Natural killer cell (primary cell): ENCODE results near the gene PRDM12. TPM values are rescaled to one million over a fixed set of nuclear protein-coding genes. Genes with fewer than 3 reads are reported as not detected.

Source experiments
- ATAC-seq, 3 donors: fragments of 150-1000 bp in 2 of 3; fragments of 200-7000 bp in 1 of 3; cut with Tn5 transposase; 1 replicate in 1 of 3; 2 replicates in 2 of 3; pipeline ENCODE4 v1.10.0; 2021; ENCODE audit warnings: mild to moderate bottlenecking in 2 of 3, moderate library complexity in 2 of 3
- DNase-seq, 2 donors: peaks; one replicate each; pipeline versions ENCODE4 v3.0.0 to v3.0.0-alpha.2; 2013 to 2021; ENCODE audit warnings: mixed read lengths in 1 of 2
- H3K27ac ChIP-seq: one replicate; pipeline ENCODE4 v1.5.1; 2013; ENCODE audit warnings: mild to moderate bottlenecking, low read length
- H3K27me3 ChIP-seq: one replicate; pipeline ENCODE4 v1.6.1; 2013; ENCODE audit warnings: low read length; ENCODE audit not compliant: control insufficient read depth, insufficient read depth
- H3K36me3 ChIP-seq: one replicate; pipeline ENCODE4 v1.6.1; 2013; ENCODE audit warnings: low read length; ENCODE audit not compliant: control insufficient read depth, insufficient read depth
- H3K4me1 ChIP-seq: one replicate; pipeline ENCODE4 v1.6.1; 2013; ENCODE audit warnings: low read length; ENCODE audit not compliant: control insufficient read depth, insufficient read depth
- H3K4me3 ChIP-seq: one replicate; pipeline ENCODE4 v1.5.1; 2013; ENCODE audit warnings: low read length
- H3K9me3 ChIP-seq: one replicate; pipeline ENCODE4 v1.6.1; 2013; ENCODE audit warnings: low read length; ENCODE audit not compliant: control insufficient read depth, insufficient read depth
- H3K27ac Mint-ChIP-seq, 2 donors: one replicate each; pipeline ENCODE4 v1.8.0; 2022; ENCODE audit warnings: mild to moderate bottlenecking in 2 of 2, mixed read lengths in 2 of 2, moderate library complexity in 1 of 2
- H3K27me3 Mint-ChIP-seq, 2 donors: one replicate each; pipeline ENCODE4 v1.8.0; 2022; ENCODE audit warnings: low read depth in 2 of 2, mixed read lengths in 2 of 2
- H3K36me3 Mint-ChIP-seq: one replicate; pipeline ENCODE4 v1.8.0; 2022; ENCODE audit warnings: mixed read lengths
- H3K4me1 Mint-ChIP-seq, 2 donors: one replicate each; pipeline ENCODE4 v1.8.0; 2022; ENCODE audit warnings: mixed read lengths in 2 of 2
- H3K4me3 Mint-ChIP-seq: one replicate; pipeline ENCODE4 v1.8.0; 2022; ENCODE audit warnings: mild to moderate bottlenecking, moderate library complexity, mixed read lengths
- H3K9me3 Mint-ChIP-seq, 2 donors: one replicate each; pipeline ENCODE4 v1.8.0; 2022; ENCODE audit warnings: mixed read lengths in 2 of 2
- WGBS: methylation state at CpG from one replicate; pipeline ENCODE4 v1.1.7; 2013; ENCODE audit warnings: missing lambda C conversion rate; ENCODE audit not compliant: insufficient coverage; 5-methylcytosine and 5-hydroxymethylcytosine counted together
- intact Hi-C: fragments of 100-400 bp; cut with micrococcal nuclease; formaldehyde crosslinking; loops from one replicate; pipeline ENCODE4 v1.14.2; 2022
- total RNA-seq, 4 donors: library from RNA; stranded (reverse); fragments of 120-200 nt in 1 of 4; gene quantifications; one replicate each; pipeline versions ENCODE4 v1.2.3 to v1.2.4, GENCODE V29; 2013 to 2022
- TF ChIP-seq, protein P1 (sequence below): fragments of 200-600 bp; IDR thresholded peaks from one replicate; pipeline ENCODE4 v1.8.0; 2022; ENCODE audit warnings: antibody characterized with exemption

PRDM12 gene
- total RNA-seq, 3 donors from 2014 or later (not counting 1 experiment from before 2014, with no cell fraction given): 0.09 to 0.15 TPM; not detected in 1

DNA sequence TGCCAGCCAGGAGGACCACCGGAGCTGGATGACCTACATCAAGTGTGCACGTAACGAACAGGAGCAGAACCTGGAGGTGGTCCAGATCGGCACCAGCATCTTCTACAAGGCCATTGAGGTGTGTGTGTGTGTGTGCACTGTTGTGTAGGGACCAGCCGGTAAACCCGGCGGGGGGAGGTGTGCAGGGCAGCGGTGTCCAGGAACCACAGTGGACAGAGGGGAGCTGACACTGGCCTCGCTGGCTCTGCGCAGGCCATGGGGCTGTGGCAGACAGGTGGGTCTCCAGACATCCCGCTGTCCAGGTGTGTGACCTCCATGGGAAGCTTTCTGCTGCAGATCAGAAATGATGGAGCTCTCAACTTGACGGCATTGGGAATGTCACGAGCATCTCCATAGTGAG is 3.8 kb downstream of the PRDM12 start:
- 93% methylated on average over 13 of the region's 13 CpGs for WGBS

DNA sequence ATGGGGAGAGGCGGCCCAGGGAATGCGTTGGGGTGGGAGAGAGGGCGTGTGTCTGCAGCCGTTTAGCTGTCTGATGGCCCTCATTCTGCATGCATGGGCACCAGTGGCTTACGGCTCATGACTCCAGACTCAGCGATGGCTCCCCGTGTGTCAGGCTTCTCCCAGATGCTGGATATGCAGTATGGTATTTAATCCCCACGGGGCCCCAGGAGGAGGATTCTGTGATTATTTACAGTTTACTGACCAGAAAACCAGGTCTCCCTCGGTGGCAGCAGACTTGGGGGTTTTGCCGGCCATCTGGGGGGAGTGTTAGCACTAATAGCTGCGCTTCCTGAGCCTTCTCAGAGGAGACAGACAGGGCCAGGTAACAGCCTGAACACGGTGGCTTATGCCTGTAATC is 4.3 kb downstream of the PRDM12 start:
- no peak overlapping the region for H3K27ac Mint-ChIP-seq
- DNase-seq (no peak), ATAC-seq (no peak)
- peaks cover 18 to 31% of the 10 kb centered on the region in 2 donors for H3K27me3 Mint-ChIP-seq
- H3K4me3 Mint-ChIP-seq: no peak overlapping the region
- H3K4me1 Mint-ChIP-seq: peaks cover 0 to 6% of the 10 kb centered on the region in 2 donors
- TF ChIP-seq, protein P1, sequence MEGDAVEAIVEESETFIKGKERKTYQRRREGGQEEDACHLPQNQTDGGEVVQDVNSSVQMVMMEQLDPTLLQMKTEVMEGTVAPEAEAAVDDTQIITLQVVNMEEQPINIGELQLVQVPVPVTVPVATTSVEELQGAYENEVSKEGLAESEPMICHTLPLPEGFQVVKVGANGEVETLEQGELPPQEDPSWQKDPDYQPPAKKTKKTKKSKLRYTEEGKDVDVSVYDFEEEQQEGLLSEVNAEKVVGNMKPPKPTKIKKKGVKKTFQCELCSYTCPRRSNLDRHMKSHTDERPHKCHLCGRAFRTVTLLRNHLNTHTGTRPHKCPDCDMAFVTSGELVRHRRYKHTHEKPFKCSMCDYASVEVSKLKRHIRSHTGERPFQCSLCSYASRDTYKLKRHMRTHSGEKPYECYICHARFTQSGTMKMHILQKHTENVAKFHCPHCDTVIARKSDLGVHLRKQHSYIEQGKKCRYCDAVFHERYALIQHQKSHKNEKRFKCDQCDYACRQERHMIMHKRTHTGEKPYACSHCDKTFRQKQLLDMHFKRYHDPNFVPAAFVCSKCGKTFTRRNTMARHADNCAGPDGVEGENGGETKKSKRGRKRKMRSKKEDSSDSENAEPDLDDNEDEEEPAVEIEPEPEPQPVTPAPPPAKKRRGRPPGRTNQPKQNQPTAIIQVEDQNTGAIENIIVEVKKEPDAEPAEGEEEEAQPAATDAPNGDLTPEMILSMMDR: no peak
- Histone ChIP-seq H3K27ac (no peak overlapping the region), H3K27me3 (peaks cover 24% of the 10 kb centered on the region), H3K36me3 (no peaks in the 10 kb centered on the region), H3K9me3 (no peaks in the 10 kb centered on the region), H3K4me1 (peaks cover 3% of the 10 kb centered on the region), H3K4me3 (no peak overlapping the region)
- intact Hi-C loops: no loop called here
- no peaks in the 10 kb centered on the region for H3K9me3 Mint-ChIP-seq
- 76% methylated on average over 12 of the region's 12 CpGs for WGBS
- no peaks in the 10 kb centered on the region for H3K36me3 Mint-ChIP-seq

More for the DNA sequence above, 3.8 kb downstream of the PRDM12 start:
- Mint-ChIP-seq H3K4me1 (peaks cover 0 to 6% of the 10 kb centered on the region in 2 donors), H3K27me3 (peaks cover 18 to 31% of the 10 kb centered on the region in 2 donors), H3K9me3 (no peaks in the 10 kb centered on the region), H3K4me3 (no peak overlapping the region), H3K27ac (no peak overlapping the region), H3K36me3 (no peaks in the 10 kb centered on the region)
- no peaks in the 10 kb centered on the region for H3K36me3 ChIP-seq
- intact Hi-C loops: no loop called here
- no peak overlapping the region for H3K27ac ChIP-seq
- DNase-seq (no peak), ATAC-seq (no peak)
- H3K4me1 ChIP-seq: peaks cover 4% of the 10 kb centered on the region
- no peak overlapping the region for H3K4me3 ChIP-seq
- H3K9me3 ChIP-seq: no peaks in the 10 kb centered on the region
- TF ChIP-seq, protein P1: no peak
- peaks cover 25% of the 10 kb centered on the region for H3K27me3 ChIP-seq

DNA sequence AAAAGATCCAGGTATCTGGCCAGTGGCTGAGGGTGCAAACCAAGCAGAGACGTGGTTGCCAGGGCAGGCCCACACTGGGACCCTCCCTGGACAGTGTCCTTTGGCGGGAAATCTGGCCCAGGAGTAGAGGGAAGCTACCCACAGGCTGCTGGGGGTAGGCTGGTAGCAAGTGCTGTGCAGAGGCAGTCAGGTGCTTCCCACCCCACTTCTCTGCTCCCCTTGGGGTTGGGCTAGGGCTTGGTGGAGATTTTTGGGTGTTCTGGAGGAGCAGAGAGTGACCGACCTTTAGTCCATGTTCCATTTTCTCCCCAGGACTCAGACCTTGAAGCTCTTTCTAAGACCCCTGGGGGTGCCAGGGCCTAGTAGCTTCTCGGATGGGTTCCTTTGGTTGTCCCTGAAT is 5.6 kb downstream of the PRDM12 start:
- ATAC-seq: no peak
- DNase-seq: no peak
- no peaks in the 10 kb centered on the region for H3K9me3 ChIP-seq
- WGBS: 88% methylated on average over 4 of the region's 4 CpGs
- intact Hi-C loops: no loop called here
- Mint-ChIP-seq H3K4me1 (peaks cover 0 to 6% of the 10 kb centered on the region in 2 donors), H3K27me3 (peaks cover 18 to 30% of the 10 kb centered on the region in 2 donors), H3K4me3 (no peak overlapping the region), H3K27ac (no peak overlapping the region), H3K36me3 (no peaks in the 10 kb centered on the region), H3K9me3 (no peaks in the 10 kb centered on the region)
- TF ChIP-seq, protein P1: no peak
- H3K27ac ChIP-seq: no peak overlapping the region
- H3K36me3 ChIP-seq: no peaks in the 10 kb centered on the region
- no peaks in the 10 kb centered on the region for H3K4me1 ChIP-seq
- no peak overlapping the region for H3K4me3 ChIP-seq
- H3K27me3 ChIP-seq: peaks cover 18% of the 10 kb centered on the region

DNA sequence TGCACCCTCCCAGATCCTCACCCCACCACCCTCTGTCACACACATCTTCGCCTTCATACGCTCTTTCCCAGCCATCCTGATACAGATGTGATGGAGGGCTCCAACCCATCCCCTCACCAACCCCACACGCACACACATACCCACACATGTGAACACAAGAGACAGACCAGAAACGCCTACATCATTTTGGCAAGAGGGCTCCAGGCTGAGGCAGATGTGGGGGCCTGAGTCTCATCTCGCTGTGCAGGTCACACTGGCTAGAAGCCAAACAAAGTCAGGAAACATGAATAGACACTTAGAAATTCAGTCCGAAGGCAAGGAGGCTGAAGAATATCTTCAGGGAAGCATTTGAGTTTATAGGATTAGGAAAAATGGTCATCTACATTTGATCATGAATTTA is 6.2 kb downstream of the PRDM12 start:
- no peaks in the 10 kb centered on the region for H3K9me3 ChIP-seq
- ATAC-seq (no peak), DNase-seq (no peak)
- Mint-ChIP-seq H3K4me1 (peaks cover 0 to under 1% of the 10 kb centered on the region in 2 donors), H3K36me3 (no peaks in the 10 kb centered on the region), H3K27ac (no peak overlapping the region), H3K27me3 (peaks cover 12 to 24% of the 10 kb centered on the region in 2 donors), H3K9me3 (no peaks in the 10 kb centered on the region), H3K4me3 (no peak overlapping the region)
- TF ChIP-seq, protein P1: no peak
- H3K27me3 ChIP-seq: peaks cover 14% of the 10 kb centered on the region
- H3K27ac ChIP-seq: no peak overlapping the region
- intact Hi-C loops: no loop called here
- no peaks in the 10 kb centered on the region for H3K4me1 ChIP-seq
- 74% methylated on average over 6 of the region's 6 CpGs for WGBS
- no peak overlapping the region for H3K4me3 ChIP-seq
- H3K36me3 ChIP-seq: no peaks in the 10 kb centered on the region
